Measurements from ENCODE around the gene FAM217B.

DNA sequence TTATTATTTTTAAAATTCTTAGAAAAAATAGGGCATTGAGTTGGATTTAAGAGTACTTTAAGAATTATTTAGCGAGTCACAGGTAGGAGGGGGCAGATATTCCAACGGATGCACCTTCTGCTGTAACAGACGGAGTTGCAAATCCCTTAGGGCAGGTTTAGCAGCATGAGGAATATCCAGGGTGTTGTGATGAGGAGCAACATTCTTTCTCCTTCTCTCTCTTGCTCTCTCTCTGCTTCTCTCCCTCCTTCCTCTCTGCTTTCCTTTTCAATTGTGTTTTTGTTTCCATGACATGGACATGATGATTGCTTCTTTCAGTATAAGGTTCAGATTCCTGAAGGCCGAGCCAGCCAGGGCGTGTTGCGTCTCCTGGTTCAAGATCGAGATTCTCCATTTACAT is 46.9 kb downstream of the FAM217B start:
- TF ChIP-seq, protein P1, sequence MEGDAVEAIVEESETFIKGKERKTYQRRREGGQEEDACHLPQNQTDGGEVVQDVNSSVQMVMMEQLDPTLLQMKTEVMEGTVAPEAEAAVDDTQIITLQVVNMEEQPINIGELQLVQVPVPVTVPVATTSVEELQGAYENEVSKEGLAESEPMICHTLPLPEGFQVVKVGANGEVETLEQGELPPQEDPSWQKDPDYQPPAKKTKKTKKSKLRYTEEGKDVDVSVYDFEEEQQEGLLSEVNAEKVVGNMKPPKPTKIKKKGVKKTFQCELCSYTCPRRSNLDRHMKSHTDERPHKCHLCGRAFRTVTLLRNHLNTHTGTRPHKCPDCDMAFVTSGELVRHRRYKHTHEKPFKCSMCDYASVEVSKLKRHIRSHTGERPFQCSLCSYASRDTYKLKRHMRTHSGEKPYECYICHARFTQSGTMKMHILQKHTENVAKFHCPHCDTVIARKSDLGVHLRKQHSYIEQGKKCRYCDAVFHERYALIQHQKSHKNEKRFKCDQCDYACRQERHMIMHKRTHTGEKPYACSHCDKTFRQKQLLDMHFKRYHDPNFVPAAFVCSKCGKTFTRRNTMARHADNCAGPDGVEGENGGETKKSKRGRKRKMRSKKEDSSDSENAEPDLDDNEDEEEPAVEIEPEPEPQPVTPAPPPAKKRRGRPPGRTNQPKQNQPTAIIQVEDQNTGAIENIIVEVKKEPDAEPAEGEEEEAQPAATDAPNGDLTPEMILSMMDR (IDR thresholded peaks at IDR 0.05): no peak
- TF ChIP-seq POLR2A (IDR thresholded peaks at IDR 0.05; ENCODE audit: low read depth): no peak
- no peak for TF ChIP-seq EP300 (IDR thresholded peaks at IDR 0.05)

Data from esophagus muscularis mucosa (tissue), 4 donors.